ENCODE data around the gene ADM5. TPM values are rescaled to one million over a fixed set of nuclear protein-coding genes. Genes with fewer than 3 reads are reported as not detected.
A peak's percentile ranks its signal among the peaks of the same experiment; 100 is the strongest.

ADM5 gene
- total RNA-seq, 6 donors from 2014 or later: 0.55 to 3.0 (median 1.5) TPM; not detected in 1

DNA sequence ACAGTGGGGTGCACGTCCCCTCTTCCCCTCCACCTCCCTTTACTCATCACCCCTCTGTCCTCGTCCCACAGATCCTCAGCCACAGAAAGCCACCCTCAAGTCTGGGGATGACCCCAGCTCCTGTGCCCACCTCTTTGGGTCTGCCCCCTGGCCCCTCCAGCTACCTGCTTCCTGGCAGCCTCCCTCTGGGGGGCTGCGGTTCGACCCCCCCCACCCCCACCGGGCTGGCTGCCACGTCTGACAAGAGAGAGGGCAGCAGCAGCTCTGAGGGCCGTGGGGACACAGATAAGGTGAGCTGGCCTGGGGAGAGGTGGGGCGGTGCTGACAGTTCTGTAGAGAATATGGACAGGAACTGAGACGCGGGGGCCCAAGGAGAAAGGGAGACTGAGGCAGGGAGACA, 34.8 kb upstream of the ADM5 start:
- no peak for ATAC-seq (ENCODE audit: low FRiP score in 2 of 2)
- no peak overlapping the region for H3K27ac ChIP-seq
- TF ChIP-seq, protein P1, sequence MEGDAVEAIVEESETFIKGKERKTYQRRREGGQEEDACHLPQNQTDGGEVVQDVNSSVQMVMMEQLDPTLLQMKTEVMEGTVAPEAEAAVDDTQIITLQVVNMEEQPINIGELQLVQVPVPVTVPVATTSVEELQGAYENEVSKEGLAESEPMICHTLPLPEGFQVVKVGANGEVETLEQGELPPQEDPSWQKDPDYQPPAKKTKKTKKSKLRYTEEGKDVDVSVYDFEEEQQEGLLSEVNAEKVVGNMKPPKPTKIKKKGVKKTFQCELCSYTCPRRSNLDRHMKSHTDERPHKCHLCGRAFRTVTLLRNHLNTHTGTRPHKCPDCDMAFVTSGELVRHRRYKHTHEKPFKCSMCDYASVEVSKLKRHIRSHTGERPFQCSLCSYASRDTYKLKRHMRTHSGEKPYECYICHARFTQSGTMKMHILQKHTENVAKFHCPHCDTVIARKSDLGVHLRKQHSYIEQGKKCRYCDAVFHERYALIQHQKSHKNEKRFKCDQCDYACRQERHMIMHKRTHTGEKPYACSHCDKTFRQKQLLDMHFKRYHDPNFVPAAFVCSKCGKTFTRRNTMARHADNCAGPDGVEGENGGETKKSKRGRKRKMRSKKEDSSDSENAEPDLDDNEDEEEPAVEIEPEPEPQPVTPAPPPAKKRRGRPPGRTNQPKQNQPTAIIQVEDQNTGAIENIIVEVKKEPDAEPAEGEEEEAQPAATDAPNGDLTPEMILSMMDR (IDR thresholded peaks at IDR 0.05): no peak
- TF ChIP-seq EP300 (IDR thresholded peaks at IDR 0.05) (no peak), POLR2AphosphoS5 (IDR thresholded peaks at IDR 0.05) (no peak), POLR2A (IDR thresholded peaks at IDR 0.05) (no peak)
- DNase-seq: peak in 1 of 2 donors; percentile 56
- peaks cover 42 to 97% (median 93%) of the 10 kb centered on the region in 4 donors for H3K36me3 ChIP-seq
- H3K4me1 ChIP-seq: no peaks in the 10 kb centered on the region
- no peak overlapping the region for H3K4me3 ChIP-seq
- 86 to 92% methylated on average over 10 of the region's 10 CpGs for WGBS, 2 donors
- no peaks in the 10 kb centered on the region for H3K9me3 ChIP-seq
- no peaks in the 10 kb centered on the region for H3K27me3 ChIP-seq

DNA sequence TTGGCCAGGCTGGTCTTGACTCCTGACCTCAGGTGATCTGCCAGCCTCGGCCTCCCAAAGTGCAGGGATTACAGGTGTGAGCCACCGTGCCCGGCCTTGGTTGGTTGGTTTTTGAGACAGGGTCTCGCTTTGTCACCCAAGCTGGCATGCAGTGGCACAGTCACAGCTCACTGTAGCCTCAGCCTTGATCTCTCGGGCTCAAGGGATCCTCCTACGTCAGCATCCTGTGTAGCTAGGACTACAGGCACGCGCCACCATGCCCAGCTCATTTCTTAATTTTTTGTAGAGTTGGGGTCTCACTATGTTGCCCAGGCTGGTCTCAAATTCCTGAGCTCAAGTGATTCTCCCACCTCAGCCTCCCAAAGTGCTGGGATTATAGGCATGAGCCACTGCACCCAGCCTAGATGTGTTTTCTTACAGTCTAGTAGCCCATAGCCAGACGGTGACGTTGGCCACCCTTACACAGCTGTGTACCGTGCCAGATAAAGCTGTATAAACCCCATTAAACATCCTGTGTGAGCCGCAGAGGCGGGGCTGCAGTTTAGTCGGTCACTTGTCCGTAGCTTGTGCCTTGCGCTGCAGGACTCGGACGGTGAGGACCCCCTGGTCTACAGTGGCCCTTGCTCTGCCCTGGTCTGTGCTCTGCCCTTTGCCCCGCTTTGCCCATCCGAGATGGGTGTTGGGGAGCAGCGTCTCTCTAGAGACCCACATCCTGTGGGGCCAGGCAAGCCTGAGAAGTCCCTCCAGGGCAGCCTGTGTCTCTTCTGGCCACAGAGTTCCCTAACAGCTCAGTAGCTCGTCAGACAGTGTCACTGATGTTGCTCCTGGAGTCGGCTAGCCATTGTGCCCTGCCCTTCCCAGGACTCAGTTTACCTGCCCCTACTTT, 33.6 kb upstream of the ADM5 start:
- no peaks in the 10 kb centered on the region for H3K9me3 ChIP-seq
- ATAC-seq (ENCODE audit: low FRiP score in 2 of 2): no peak
- 84 to 98% methylated on average over 7 to 19 of the region's 23 CpGs for WGBS, 2 donors
- H3K4me3 ChIP-seq: no peak overlapping the region
- peak in 1 of 2 donors; percentile 36 for DNase-seq
- no peak overlapping the region for H3K27ac ChIP-seq
- no peaks in the 10 kb centered on the region for H3K27me3 ChIP-seq
- TF ChIP-seq EP300 (IDR thresholded peaks at IDR 0.05) (no peak), POLR2AphosphoS5 (IDR thresholded peaks at IDR 0.05) (no peak), POLR2A (IDR thresholded peaks at IDR 0.05) (no peak)
- TF ChIP-seq, protein P1 (IDR thresholded peaks at IDR 0.05): no peak
- peaks cover 42 to 98% (median 90%) of the 10 kb centered on the region in 4 donors for H3K36me3 ChIP-seq
- no peaks in the 10 kb centered on the region for H3K4me1 ChIP-seq

DNA sequence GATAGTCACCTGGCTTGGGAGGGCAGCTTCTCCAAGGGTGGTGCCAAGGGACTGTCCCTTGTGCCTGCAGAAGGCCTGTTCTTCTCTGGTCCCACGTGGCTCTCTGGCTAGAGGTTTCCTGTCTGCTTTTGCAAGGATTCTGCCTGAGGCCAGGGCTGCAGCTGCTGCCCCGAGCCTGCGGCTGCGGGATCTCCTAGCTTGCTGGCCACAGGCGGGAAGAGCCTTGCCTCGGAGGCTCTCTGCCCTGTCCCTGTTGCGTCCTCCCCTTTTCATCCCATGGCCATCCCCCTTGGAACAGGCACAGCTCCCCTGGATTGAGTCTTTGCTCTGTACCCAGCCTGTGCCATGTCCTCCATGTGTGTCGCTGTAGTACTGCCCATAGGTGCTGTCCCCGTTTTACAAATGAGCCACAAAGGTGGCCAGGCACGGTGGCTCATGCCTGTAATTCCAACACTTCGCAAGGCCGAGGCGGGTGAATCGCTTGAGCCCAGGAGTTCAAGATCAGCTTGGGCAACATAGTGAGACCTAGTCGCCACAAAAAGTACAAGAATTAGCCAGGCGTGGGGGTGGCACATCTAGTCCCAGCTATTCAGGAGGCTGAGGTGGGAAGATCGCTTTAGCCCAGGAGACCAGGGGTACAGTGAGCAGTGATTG, 32.8 kb upstream of the ADM5 start:
- DNase-seq: peak in 1 of 2 donors; percentile 40
- ATAC-seq (ENCODE audit: low FRiP score in 2 of 2): no peak
- no peaks in the 10 kb centered on the region for H3K4me1 ChIP-seq
- no peak overlapping the region for H3K4me3 ChIP-seq
- TF ChIP-seq POLR2A (IDR thresholded peaks at IDR 0.05) (no peak), EP300 (IDR thresholded peaks at IDR 0.05) (no peak), POLR2AphosphoS5 (IDR thresholded peaks at IDR 0.05) (no peak)
- TF ChIP-seq, protein P1 (IDR thresholded peaks at IDR 0.05): no peak
- WGBS, 2 donors: 92 to 93% methylated on average over 13 to 17 of the region's 17 CpGs
- no peaks in the 10 kb centered on the region for H3K9me3 ChIP-seq
- no peak overlapping the region for H3K27ac ChIP-seq
- peaks cover 42 to 99% (median 91%) of the 10 kb centered on the region in 4 donors for H3K36me3 ChIP-seq
- no peaks in the 10 kb centered on the region for H3K27me3 ChIP-seq

DNA sequence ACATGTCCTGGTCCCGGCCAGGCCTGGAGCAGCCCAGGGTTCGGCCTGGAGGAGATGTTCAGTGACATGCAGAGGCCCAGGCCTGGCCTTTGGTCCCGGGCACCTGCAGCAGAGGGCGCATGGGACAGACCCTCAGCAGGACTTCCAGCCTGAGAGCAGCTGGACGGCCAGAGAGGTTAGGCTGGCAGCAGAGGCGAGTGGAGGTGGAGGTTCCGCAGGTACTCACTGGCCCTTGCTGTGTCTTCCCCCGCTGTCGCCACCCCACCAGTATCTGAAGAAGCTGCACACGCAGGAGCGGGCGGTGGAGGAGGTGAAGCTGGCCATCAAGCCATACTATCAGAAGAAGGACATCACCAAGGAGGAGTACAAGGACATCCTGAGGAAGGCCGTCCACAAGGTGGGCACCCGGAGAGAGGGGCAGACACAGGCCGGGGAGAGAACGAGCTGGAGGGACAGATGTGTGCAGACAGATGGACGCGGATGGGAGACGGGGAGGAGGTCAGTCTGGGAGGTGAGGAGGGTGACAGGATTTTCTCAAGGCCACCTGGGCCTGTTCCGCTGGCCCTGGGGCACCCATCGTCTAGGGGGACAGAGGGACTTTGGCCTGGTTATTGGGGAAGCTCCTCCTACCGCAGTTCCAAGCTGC, 31.8 kb upstream of the ADM5 start:
- Histone ChIP-seq H3K9me3 (no peaks in the 10 kb centered on the region), H3K27me3 (no peaks in the 10 kb centered on the region), H3K4me3 (no peak overlapping the region), H3K27ac (no peak overlapping the region), H3K4me1 (no peaks in the 10 kb centered on the region), H3K36me3 (peaks cover 40 to 100% (median 96%) of the 10 kb centered on the region in 4 donors)
- TF ChIP-seq POLR2AphosphoS5 (IDR thresholded peaks at IDR 0.05) (no peak), POLR2A (IDR thresholded peaks at IDR 0.05) (no peak), EP300 (IDR thresholded peaks at IDR 0.05) (no peak)
- TF ChIP-seq, protein P1 (IDR thresholded peaks at IDR 0.05): no peak
- DNase-seq: peak in 1 of 2 donors; percentile 70
- no peak for ATAC-seq (ENCODE audit: low FRiP score in 2 of 2)
- 92 to 93% methylated on average over 15 to 22 of the region's 22 CpGs for WGBS, 2 donors

Measured in upper lobe of left lung (tissue), 6 donors.